ENCODE measurements around the gene TAB2.
A peak's percentile ranks its signal among the peaks of the same experiment; 100 is the strongest.
"Not testable (repeated sequence)": the region's sequence is repeated elsewhere in the genome, so short reads cannot be mapped to it uniquely, and the experiment has no call there.

Gene TAB2

GRCh38 chr6:149441740-149442139 lies 124.2 kb downstream of the TAB2 start:
- peaks cover 6% of the 10 kb centered on the region for H3K36me3 Mint-ChIP-seq
- no peak overlapping the region for H3K4me3 Mint-ChIP-seq
- no peak overlapping the region for H3K27ac Mint-ChIP-seq
- no peaks in the 10 kb centered on the region for H3K9me3 Mint-ChIP-seq
- no peak for ATAC-seq
- H3K27me3 Mint-ChIP-seq = no peaks in the 10 kb centered on the region
- H3K4me1 Mint-ChIP-seq = peaks cover 52% of the 10 kb centered on the region

- peaks cover 11% of the 10 kb centered on the region for H3K36me3 Mint-ChIP-seq
- peaks cover 36% of the 10 kb centered on the region for H3K4me1 Mint-ChIP-seq
- H3K27me3 Mint-ChIP-seq = no peaks in the 10 kb centered on the region
- no peak overlapping the region for H3K4me3 Mint-ChIP-seq
- H3K9me3 Mint-ChIP-seq = no peaks in the 10 kb centered on the region
- H3K27ac Mint-ChIP-seq = peak overlapping the region; percentile 28
- no peak for ATAC-seq
These were observed 126.1 kb downstream of the TAB2 start for GRCh38 chr6:149443411-149444181.

GRCh38 chr6:149444360-149445094 lies 127.0 kb downstream of the TAB2 start:
- H3K27me3 Mint-ChIP-seq, ATAC-seq, H3K4me3 Mint-ChIP-seq, H3K9me3 Mint-ChIP-seq: not testable (repeated sequence)
- Mint-ChIP-seq H3K4me1 (peaks cover 26% of the 10 kb centered on the region), H3K36me3 (peaks cover 19% of the 10 kb centered on the region), H3K27ac (peak overlapping the region; percentile 59)

- Mint-ChIP-seq H3K27ac (peak overlapping the region; percentile 59), H3K36me3 (peaks cover 25% of the 10 kb centered on the region), H3K27me3 (no peaks in the 10 kb centered on the region), H3K4me1 (peaks cover 24% of the 10 kb centered on the region), H3K4me3 (no peak overlapping the region), H3K9me3 (no peaks in the 10 kb centered on the region)
- ATAC-seq = peak; percentile 81
These were observed 127.6 kb downstream of the TAB2 start for GRCh38 chr6:149445095-149445466.

- Mint-ChIP-seq H3K4me3 (no peak overlapping the region), H3K9me3 (no peaks in the 10 kb centered on the region), H3K27me3 (no peaks in the 10 kb centered on the region), H3K4me1 (peaks cover 24% of the 10 kb centered on the region), H3K36me3 (peaks cover 25% of the 10 kb centered on the region), H3K27ac (peak overlapping the region; percentile 59)
- ATAC-seq = peak; percentile 56
These were observed 128.1 kb downstream of the TAB2 start for GRCh38 chr6:149445573-149445972.

- Mint-ChIP-seq H3K27me3 (no peaks in the 10 kb centered on the region), H3K4me1 (peaks cover 24% of the 10 kb centered on the region), H3K4me3 (no peak overlapping the region), H3K27ac (peak overlapping the region; percentile 23), H3K9me3 (no peaks in the 10 kb centered on the region), H3K36me3 (peaks cover 25% of the 10 kb centered on the region)
- no peak for ATAC-seq
These were observed 129.4 kb downstream of the TAB2 start for GRCh38 chr6:149446791-149447376.

- H3K27ac Mint-ChIP-seq = no peak overlapping the region
These were observed 131.4 kb downstream of the TAB2 start for GRCh38 chr6:149448821-149449453.

GRCh38 chr6:149449831-149450678 lies 132.5 kb downstream of the TAB2 start:
- no peak for ATAC-seq
- no peak overlapping the region for H3K4me3 Mint-ChIP-seq
- peaks cover 27% of the 10 kb centered on the region for H3K36me3 Mint-ChIP-seq
- no peaks in the 10 kb centered on the region for H3K9me3 Mint-ChIP-seq
- H3K4me1 Mint-ChIP-seq = peaks cover 19% of the 10 kb centered on the region
- H3K27me3 Mint-ChIP-seq = no peaks in the 10 kb centered on the region
- no peak overlapping the region for H3K27ac Mint-ChIP-seq

More at GRCh38 chr6:149448821-149449453, 131.4 kb downstream of the TAB2 start:
- Mint-ChIP-seq H3K36me3 (peaks cover 25% of the 10 kb centered on the region), H3K9me3 (no peaks in the 10 kb centered on the region), H3K27me3 (no peaks in the 10 kb centered on the region), H3K4me3 (no peak overlapping the region), H3K4me1 (peaks cover 18% of the 10 kb centered on the region)
- no peak for ATAC-seq

GRCh38 chr6:149450679-149451375 lies 133.3 kb downstream of the TAB2 start:
- Mint-ChIP-seq H3K27ac (no peak overlapping the region), H3K4me3 (no peak overlapping the region), H3K27me3 (no peaks in the 10 kb centered on the region), H3K36me3 (peaks cover 33% of the 10 kb centered on the region), H3K9me3 (no peaks in the 10 kb centered on the region), H3K4me1 (peaks cover 16% of the 10 kb centered on the region)
- ATAC-seq = peak; percentile 50

- Mint-ChIP-seq H3K36me3 (peaks cover 29% of the 10 kb centered on the region), H3K4me3 (no peak overlapping the region), H3K27me3 (no peaks in the 10 kb centered on the region), H3K9me3 (no peaks in the 10 kb centered on the region), H3K27ac (no peak overlapping the region), H3K4me1 (peaks cover 10% of the 10 kb centered on the region)
- peak; percentile 57 for ATAC-seq
These were observed 134.0 kb downstream of the TAB2 start for GRCh38 chr6:149451376-149452036.

- Mint-ChIP-seq H3K4me1 (peaks cover 8% of the 10 kb centered on the region), H3K9me3 (no peaks in the 10 kb centered on the region), H3K27ac (no peak overlapping the region), H3K27me3 (no peaks in the 10 kb centered on the region), H3K4me3 (no peak overlapping the region), H3K36me3 (peaks cover 32% of the 10 kb centered on the region)
- no peak for ATAC-seq
These were observed 134.8 kb downstream of the TAB2 start for GRCh38 chr6:149452037-149452939.

- no peak for ATAC-seq
- no peak overlapping the region for H3K27ac Mint-ChIP-seq
- peaks cover 8% of the 10 kb centered on the region for H3K4me1 Mint-ChIP-seq
- H3K36me3 Mint-ChIP-seq = peaks cover 40% of the 10 kb centered on the region
- H3K27me3 Mint-ChIP-seq = no peaks in the 10 kb centered on the region
- H3K4me3 Mint-ChIP-seq = no peak overlapping the region
- no peaks in the 10 kb centered on the region for H3K9me3 Mint-ChIP-seq
These were observed 136.3 kb downstream of the TAB2 start for GRCh38 chr6:149453597-149454345.
